K562 (cell line): Measurements from ENCODE around the gene SCN1A.

Experiments used
- E2F3 ChIP-seq: fragments of 250-450 bp; sonication (Bioruptor Pico); IDR thresholded peaks from 2 replicates; pipeline ENCODE4 v1.4.0; 2020; ENCODE audit warnings: mild to moderate bottlenecking
- ELF4 ChIP-seq: fragments of 450-650 bp; formaldehyde crosslinking; IDR thresholded peaks from 2 replicates; pipeline ENCODE4 v1.4.0; 2022; ENCODE audit warnings: missing genetic modification characterization
- MITF ChIP-seq: IDR thresholded peaks from 2 replicates; pipeline ENCODE4 v1.6.1; 2014; ENCODE audit warnings: antibody characterized with exemption
- NCOR1 ChIP-seq: fragments of 450-650 bp; IDR thresholded peaks from 2 replicates; pipeline ENCODE4 v1.6.1; 2016; ENCODE audit warnings: mild to moderate bottlenecking, moderate library complexity
- POLR2A ChIP-seq: fragments of 450-650 bp; conservative IDR thresholded peaks from 2 replicates; pipeline ENCODE4 v1.6.1; 2016
- PTBP1 ChIP-seq: fragments of 200-400 bp; formaldehyde crosslinking; IDR thresholded peaks from 2 replicates; pipeline ENCODE4 v1.6.1; 2017; ENCODE audit warnings: low read depth, low read length
- ZFP36 ChIP-seq: fragments of 150-350 bp; IDR thresholded peaks from 2 replicates; pipeline ENCODE4 v1.6.1; 2018; ENCODE audit warnings: low read length, low read depth; ENCODE audit not compliant: partially characterized antibody
- ZKSCAN3 ChIP-seq: fragments of 250-450 bp; sonication (Bioruptor Pico); IDR thresholded peaks from 2 replicates; pipeline ENCODE4 v1.4.0; 2020
- TF ChIP-seq, protein P1 (sequence below): fragments of 250-450 bp; sonication (Bioruptor Pico); IDR thresholded peaks from 2 replicates; pipeline ENCODE4 v1.8.0; 2021; ENCODE audit warnings: mild to moderate bottlenecking, moderate library complexity

DNA sequence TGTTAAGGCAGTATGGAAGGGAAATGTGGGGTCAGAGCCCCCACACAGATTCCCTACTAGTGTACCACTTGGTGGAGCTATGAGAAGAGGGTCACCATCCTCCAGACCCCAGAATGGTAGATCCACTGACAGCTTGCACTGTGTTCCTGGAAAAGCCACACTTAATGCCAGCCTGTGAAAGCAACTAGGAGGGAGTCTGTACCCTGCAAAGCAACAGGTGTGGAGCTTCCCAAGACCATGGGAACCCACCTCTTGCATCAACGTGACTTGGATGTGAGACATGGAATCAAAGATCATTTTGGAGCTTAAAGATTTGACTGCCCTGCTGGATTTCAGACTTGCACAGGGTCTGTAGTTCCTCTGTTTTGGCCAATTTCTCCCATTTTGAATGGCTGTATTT is 10.8 kb upstream of the SCN1A start:
- TF ChIP-seq ELF4 (CRISPR knock-in tag), result no peak
- TF ChIP-seq MITF, result no peak
- no peak for TF ChIP-seq E2F3 (CRISPR knock-in tag)
- TF ChIP-seq ZFP36, result no peak
- TF ChIP-seq ZKSCAN3 (CRISPR knock-in tag), result no peak
- no peak for TF ChIP-seq PTBP1
- no peak for TF ChIP-seq POLR2A
- TF ChIP-seq, protein P1, sequence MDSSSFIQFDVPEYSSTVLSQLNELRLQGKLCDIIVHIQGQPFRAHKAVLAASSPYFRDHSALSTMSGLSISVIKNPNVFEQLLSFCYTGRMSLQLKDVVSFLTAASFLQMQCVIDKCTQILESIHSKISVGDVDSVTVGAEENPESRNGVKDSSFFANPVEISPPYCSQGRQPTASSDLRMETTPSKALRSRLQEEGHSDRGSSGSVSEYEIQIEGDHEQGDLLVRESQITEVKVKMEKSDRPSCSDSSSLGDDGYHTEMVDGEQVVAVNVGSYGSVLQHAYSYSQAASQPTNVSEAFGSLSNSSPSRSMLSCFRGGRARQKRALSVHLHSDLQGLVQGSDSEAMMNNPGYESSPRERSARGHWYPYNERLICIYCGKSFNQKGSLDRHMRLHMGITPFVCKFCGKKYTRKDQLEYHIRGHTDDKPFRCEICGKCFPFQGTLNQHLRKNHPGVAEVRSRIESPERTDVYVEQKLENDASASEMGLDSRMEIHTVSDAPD (CRISPR knock-in tag), result no peak
- TF ChIP-seq NCOR1, result no peak
